H1 (cell line): ENCODE results near the gene SCD. TPM values are rescaled to one million over a fixed set of nuclear protein-coding genes. Genes with fewer than 3 reads are reported as not detected.
A peak's percentile ranks its signal among the peaks of the same experiment; 100 is the strongest.

Source experiments
- CTCF ChIA-PET: fragments of 300-600 bp; sonication (Branson Sonifier 250); formaldehyde crosslinking; loops from one replicate; lab custom pipeline; 2021; ENCODE audit not compliant: partially characterized antibody; lab: Charles Lee
- POLR2A ChIA-PET: fragments of 300-600 bp; sonication (Branson Sonifier 250); formaldehyde crosslinking; loops from one replicate; lab custom pipeline; 2021; ENCODE audit warnings: inconsistent platforms; ENCODE audit not compliant: partially characterized antibody; lab: Charles Lee
- DNase-seq, 2 experiments: peaks; one replicate each; pipeline versions ENCODE4 v3.0.0 to v3.0.0-alpha.2; 2010 to 2022; ENCODE audit warnings: low spot score in 2 of 2, low read depth in 1 of 2, mixed read lengths in 1 of 2
- FAIRE-seq: peaks from 2 replicates; lab custom pipeline; 2011; peaks lifted over from hg19 to GRCh38; lab: Jason Lieb, UNC
- H2AFZ ChIP-seq: 2 replicates; pipeline ENCODE4 v1.8.1; 2012; ENCODE audit warnings: low read length, inconsistent platforms
- H2AK5ac ChIP-seq: 2 replicates; pipeline ENCODE4 v1.6.1; 2013; ENCODE audit warnings: low read depth, low read length
- H2BK120ac ChIP-seq: replicated peaks from 2 replicates; pipeline ENCODE3; 2013; ENCODE audit warnings: low read depth, low read length, inconsistent platforms
- H2BK12ac ChIP-seq: 2 replicates; pipeline ENCODE4 v1.6.1; 2013; ENCODE audit warnings: low read depth, low read length
- H2BK15ac ChIP-seq: 2 replicates; pipeline ENCODE4 v1.6.1; 2013; ENCODE audit warnings: low read length
- H2BK20ac ChIP-seq: 2 replicates; pipeline ENCODE4 v1.6.1; 2013; ENCODE audit warnings: low read length
- H2BK5ac ChIP-seq: 2 replicates; pipeline ENCODE4 v1.6.1; 2013; ENCODE audit warnings: low read depth, low read length
- H3K14ac ChIP-seq: 2 replicates; pipeline ENCODE4 v1.6.1; 2013; ENCODE audit warnings: inconsistent platforms; ENCODE audit not compliant: insufficient read length
- H3K18ac ChIP-seq: 2 replicates; pipeline ENCODE4 v1.6.1; 2013; ENCODE audit warnings: low read length; ENCODE audit errors: extremely low read depth
- H3K23ac ChIP-seq: 2 replicates; pipeline ENCODE4 v1.6.1; 2013; ENCODE audit warnings: inconsistent platforms; ENCODE audit not compliant: insufficient read length
- H3K23me2 ChIP-seq: 2 replicates; pipeline ENCODE4 v1.6.1; 2013; ENCODE audit warnings: low read depth, low read length
- H3K27ac ChIP-seq: 2 replicates; pipeline ENCODE4 v1.6.1; 2011; ENCODE audit warnings: low read depth, low read length, inconsistent platforms
- H3K27me3 ChIP-seq, 4 experiments: replicated peaks in 1 of 4; 1 replicate in 1 of 4; 2 replicates in 3 of 4; pipeline versions ENCODE4 v1.6.1 to v1.8.1; 2011 to 2013; ENCODE audit warnings: low read length in 3 of 4, mild to moderate bottlenecking in 3 of 4, inconsistent platforms in 2 of 4, mixed read lengths in 2 of 4, moderate library complexity in 1 of 4; ENCODE audit not compliant: control insufficient read depth in 3 of 4, insufficient read depth in 3 of 4; ENCODE audit errors: extremely low read depth in 1 of 4
- H3K36me3 ChIP-seq, 4 experiments: 2 replicates each; pipeline versions ENCODE4 v1.6.1 to v1.8.1; 2011 to 2013; ENCODE audit warnings: mild to moderate bottlenecking in 4 of 4, low read length in 3 of 4, moderate library complexity in 2 of 4, control low read depth in 1 of 4, inconsistent platforms in 1 of 4; ENCODE audit not compliant: insufficient read depth in 4 of 4, control insufficient read depth in 2 of 4
- H3K4ac ChIP-seq: replicated peaks from 2 replicates; pipeline ENCODE3; 2013; ENCODE audit warnings: low read length, low read depth, mixed read lengths, inconsistent platforms; ENCODE audit not compliant: insufficient read length
- H3K4me1 ChIP-seq, 4 experiments: replicated peaks in 1 of 4; 1 replicate in 1 of 4; 2 replicates in 3 of 4; pipeline versions ENCODE4 v1.6.1 to v1.8.1; 2011 to 2013; ENCODE audit warnings: low read length in 3 of 4, inconsistent platforms in 2 of 4, mixed read lengths in 1 of 4; ENCODE audit not compliant: insufficient read depth in 4 of 4, control insufficient read depth in 3 of 4
- H3K4me2 ChIP-seq, 2 experiments: 2 replicates each; pipeline versions ENCODE4 v1.6.1 to v1.8.1; 2011 to 2013; ENCODE audit warnings: low read depth in 2 of 2, low read length in 2 of 2, control low read depth in 1 of 2, inconsistent platforms in 1 of 2, mild to moderate bottlenecking in 1 of 2; ENCODE audit not compliant: insufficient read depth in 1 of 2
- H3K4me3 ChIP-seq, 4 experiments: fragments of 200-600, 300-600 bp in 1 of 4; sonication (generic), shearing (Covaris generic), sonication (Bioruptor Twin) in 1 of 4; 2 replicates each; pipeline versions ENCODE4 v1.5.1 to v1.8.1; 2011 to 2016; ENCODE audit warnings: low read length in 4 of 4, low read depth in 3 of 4, control low read depth in 2 of 4, inconsistent platforms in 2 of 4, mild to moderate bottlenecking in 2 of 4, mixed read lengths in 1 of 4, moderate library complexity in 1 of 4; ENCODE audit not compliant: insufficient read depth in 2 of 4; ENCODE audit errors: extremely low read depth in 1 of 4
- H3K56ac ChIP-seq: replicated peaks from 2 replicates; pipeline ENCODE3; 2013; ENCODE audit warnings: low read depth, mild to moderate bottlenecking, mixed read lengths, low read length, inconsistent platforms; ENCODE audit not compliant: insufficient read length
- H3K79me1 ChIP-seq: 2 replicates; pipeline ENCODE4 v1.6.1; 2013; ENCODE audit warnings: low read depth, low read length, control low read depth
- H3K79me2 ChIP-seq, 2 experiments: 2 replicates each; pipeline versions ENCODE4 v1.6.1 to v1.8.1; 2012 to 2013; ENCODE audit warnings: low read length in 2 of 2, mild to moderate bottlenecking in 2 of 2, inconsistent platforms in 1 of 2; ENCODE audit not compliant: insufficient read depth in 2 of 2, control insufficient read depth in 1 of 2
- H3K9ac ChIP-seq, 4 experiments: replicated peaks in 1 of 4; 1 replicate in 1 of 4; 2 replicates in 3 of 4; pipeline versions ENCODE4 v1.6.1 to v1.8.1; 2011 to 2013; ENCODE audit warnings: low read depth in 3 of 4, low read length in 3 of 4, control low read depth in 2 of 4, mild to moderate bottlenecking in 2 of 4, moderate library complexity in 2 of 4, inconsistent platforms in 1 of 4; ENCODE audit errors: extremely low read depth in 1 of 4
- H3K9me3 ChIP-seq, 2 experiments: 2 replicates each; pipeline versions ENCODE4 v1.6.1 to v1.8.1; 2012 to 2013; ENCODE audit warnings: mild to moderate bottlenecking in 2 of 2, moderate library complexity in 2 of 2, control low read depth in 1 of 2, inconsistent platforms in 1 of 2, low read depth in 1 of 2, low read length in 1 of 2, mixed read lengths in 1 of 2; ENCODE audit not compliant: insufficient read depth in 2 of 2
- H4K20me1 ChIP-seq, 2 experiments: replicated peaks in 1 of 2; 2 replicates each; pipeline versions ENCODE3 to v1.8.1; 2011 to 2013; ENCODE audit warnings: inconsistent platforms in 2 of 2, low read length in 2 of 2, mild to moderate bottlenecking in 1 of 2; ENCODE audit not compliant: insufficient read depth in 2 of 2, control insufficient read depth in 1 of 2
- H4K5ac ChIP-seq: 2 replicates; pipeline ENCODE4 v1.6.1; 2013; ENCODE audit warnings: low read length, low read depth, mixed read lengths, inconsistent platforms; ENCODE audit not compliant: insufficient read length
- H4K8ac ChIP-seq: 2 replicates; pipeline ENCODE4 v1.8.0; 2013; ENCODE audit warnings: mild to moderate bottlenecking, moderate library complexity, low read length, inconsistent platforms; ENCODE audit not compliant: insufficient read depth; ENCODE audit errors: extremely low read depth
- H4K91ac ChIP-seq: replicated peaks from 2 replicates; pipeline ENCODE3; 2013; ENCODE audit warnings: low read length, mixed read lengths, inconsistent platforms; ENCODE audit not compliant: insufficient read length
- CHD2 ChIP-seq: IDR thresholded peaks from 2 replicates; pipeline ENCODE4 v1.6.1; 2012; ENCODE audit warnings: low read length, improper control_type of control experiment
- FOSL1 ChIP-seq: IDR thresholded peaks from 2 replicates; pipeline ENCODE4 v1.6.1; 2011; ENCODE audit warnings: mild to moderate bottlenecking, low read depth, low read length, moderate library complexity; ENCODE audit not compliant: insufficient read depth
- NRF1 ChIP-seq: IDR thresholded peaks from 2 replicates; pipeline ENCODE4 v1.6.1; 2011; ENCODE audit warnings: mild to moderate bottlenecking, low read depth, low read length, improper control_type of control experiment
- RAD21 ChIP-seq, 2 experiments: IDR thresholded peaks in 1 of 2; conservative IDR thresholded peaks in 1 of 2; 2 replicates each; pipeline ENCODE4 v1.6.1; 2011; ENCODE audit warnings: low read depth in 2 of 2, low read length in 2 of 2, improper control_type of control experiment in 1 of 2, inconsistent platforms in 1 of 2, mild to moderate bottlenecking in 1 of 2, moderate library complexity in 1 of 2
- RNF2 ChIP-seq: fragments of 200-900, 300-1000 bp; sonication (generic); IDR thresholded peaks from 2 replicates; pipeline ENCODE4 v1.7.1; 2016; ENCODE audit warnings: borderline replicate concordance, low read depth, mild to moderate bottlenecking, antibody characterized with exemption, low read length; ENCODE audit not compliant: poor library complexity, severe bottlenecking; ENCODE audit errors: missing control alignments
- SIN3A ChIP-seq, 2 experiments: IDR thresholded peaks in 1 of 2; conservative IDR thresholded peaks in 1 of 2; 2 replicates each; pipeline ENCODE4 v1.6.1; 2011 to 2012; ENCODE audit warnings: low read length in 2 of 2, improper control_type of control experiment in 1 of 2, low read depth in 1 of 2, mild to moderate bottlenecking in 1 of 2
- SP2 ChIP-seq: IDR thresholded peaks from 2 replicates; pipeline ENCODE4 v1.6.1; 2012; ENCODE audit warnings: mild to moderate bottlenecking, low read length, inconsistent platforms
- TEAD4 ChIP-seq: IDR thresholded peaks from 2 replicates; pipeline ENCODE4 v1.6.1; 2012; ENCODE audit warnings: low read depth, low read length, inconsistent platforms, mixed read lengths
- YY1 ChIP-seq: IDR thresholded peaks from 2 replicates; pipeline ENCODE4 v1.6.1; 2011; ENCODE audit warnings: low read depth, mild to moderate bottlenecking, low read length
- WGBS, 2 experiments: shearing (Covaris generic) in 1 of 2; methylation state at CpG; one replicate each; pipeline versions ENCODE4 v1.1.6 to v1.1.7; 2013 to 2015; ENCODE audit warnings: low lambda C conversion rate in 2 of 2, mixed read lengths in 2 of 2, inconsistent platforms in 1 of 2, low coverage in 1 of 2, missing lambda C conversion rate in 1 of 2; ENCODE audit not compliant: insufficient replicate concordance in 2 of 2, insufficient coverage in 1 of 2, insufficient read length in 1 of 2; ENCODE audit errors: extremely low coverage in 1 of 2, missing lambda C conversion rate in 1 of 2; 5-methylcytosine and 5-hydroxymethylcytosine counted together
- polyA plus RNA-seq, 7 experiments: library from polyadenylated mRNA; depleted of rRNA in 3 of 7; stranded (reverse) in 5 of 7; unstranded in 2 of 7; fragments of >200 nt in 5 of 7; fragments of 200-250 nt in 2 of 7; gene quantifications; 1 replicate in 5 of 7; 2 replicates in 1 of 7; 4 replicates in 1 of 7; pipeline versions ENCODE4 v1.2.1 to v1.2.3, GENCODE V29; 2011 to 2013; ENCODE audit warnings: missing spikeins in 2 of 7, mixed read lengths in 2 of 7
- total RNA-seq: library from RNA; stranded (reverse); fragmentation: NEBNext Ultra II Directional; extraction: Animal tissue kit (Norgen Biotek cat#: 25700); gene quantifications from 2 replicates; pipeline ENCODE4 v1.2.1, GENCODE V29; 2021

The SCD gene
- total and polyA plus RNA-seq, 2 of the 8 experiments (the other 6 are each of a cell fraction or from before 2014, with no cell fraction given), result 397 to 621 TPM

DNA sequence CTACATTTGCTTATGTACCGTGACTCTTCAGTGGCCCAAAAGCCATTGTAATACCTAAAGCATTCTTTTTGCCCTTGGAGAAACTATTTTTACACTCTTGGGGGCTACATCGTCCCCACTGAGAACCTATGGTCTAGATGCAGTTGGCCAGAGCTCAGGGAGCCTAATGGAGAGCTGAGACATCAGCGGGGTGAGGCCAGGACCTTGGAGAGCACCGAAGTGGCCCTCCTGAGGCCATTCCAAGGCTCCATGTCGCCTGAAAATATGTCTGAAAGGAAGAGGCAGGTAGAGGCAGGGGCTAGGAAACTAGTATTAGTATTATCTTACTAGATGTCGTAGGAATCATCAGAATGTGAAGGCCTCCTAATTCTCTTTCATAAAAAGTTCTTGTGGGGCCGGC lies 21.9 kb upstream of the SCD start:
- H2BK5ac ChIP-seq, result no peak overlapping the region
- TF ChIP-seq YY1 (peak; percentile 61; the same call in 1 of the 2 replicates), TEAD4 (0 out of 2 replicates have a peak, but pooled peaks have one; percentile 50), SIN3A (conservative IDR thresholded peaks at IDR 0.05 in 1 of 2, IDR thresholded peaks at IDR 0.05 in 1 of 2; ENCODE audit: low read depth in 1 of 2, low read length in 2 of 2) (0 out of 4 replicates have a peak, but pooled peaks have one; percentile 34 to 63), FOSL1 (no peak), NRF1 (no peak), RNF2 (no peak), CHD2 (no peak), RAD21 (IDR thresholded peaks at IDR 0.05 in 1 of 2, conservative IDR thresholded peaks at IDR 0.05 in 1 of 2; ENCODE audit: low read depth in 2 of 2, low read length in 2 of 2) (no peak), SP2 (no peak)
- 64% methylated on average over 7 of the region's 7 CpGs; no CpG with 5 or more reads in 1 of the 2 experiments for WGBS, 2 experiments
- FAIRE-seq (peak; percentile 68), DNase-seq (peak in 1 of 2 experiments; percentile 75)
- H3K4me2 ChIP-seq, result no peak overlapping the region
- no peak overlapping the region for H3K4me3 ChIP-seq
- H3K14ac ChIP-seq, result no peak overlapping the region
- no peak overlapping the region for H2BK12ac ChIP-seq
- H3K27me3 ChIP-seq, result no peaks in the 10 kb centered on the region; a peak in 3 of 7 replicates
- no peak overlapping the region for H3K18ac ChIP-seq
- no peak overlapping the region for H3K56ac ChIP-seq
- no peak overlapping the region for H2BK120ac ChIP-seq
- no peak overlapping the region for H3K4ac ChIP-seq
- ChIA-PET CTCF (interaction anchor here (1.0 to 5.9 kb wide), 5 partner anchors 13 to 108 kb away, joined by 3 to 38 read pairs (median 9); no protein-coding TSS in a partner anchor), POLR2A (interaction anchor here (0.8 kb wide), 1 partner anchor 46 kb away, joined by 3 read pairs; no protein-coding TSS in a partner anchor)
- no peaks in the 10 kb centered on the region for H3K9me3 ChIP-seq
- no peaks in the 10 kb centered on the region for H3K23me2 ChIP-seq
- no peak overlapping the region for H2AK5ac ChIP-seq
- H2BK15ac ChIP-seq, result no peak overlapping the region
- no peak overlapping the region for H3K27ac ChIP-seq
- H3K4me1 ChIP-seq, result no peaks in the 10 kb centered on the region
- no peaks in the 10 kb centered on the region for H4K20me1 ChIP-seq
- H2BK20ac ChIP-seq, result no peak overlapping the region
- no peak overlapping the region for H4K8ac ChIP-seq
- H4K5ac ChIP-seq, result no peak overlapping the region
- no peak overlapping the region for H3K9ac ChIP-seq
- H2AFZ ChIP-seq, result no peak overlapping the region
- no peaks in the 10 kb centered on the region for H3K79me1 ChIP-seq
- no peaks in the 10 kb centered on the region for H3K36me3 ChIP-seq
- no peak overlapping the region for H3K23ac ChIP-seq
- H4K91ac ChIP-seq, result no peak overlapping the region
- no peaks in the 10 kb centered on the region for H3K79me2 ChIP-seq
